ENCODE results near the gene POLA2. TPM values are rescaled to one million over a fixed set of nuclear protein-coding genes. Genes with fewer than 3 reads are reported as not detected.

The POLA2 gene
- total RNA-seq, 2 experiments from 2014 or later = 55.2 to 63.8 TPM

GRCh38 chr11:65295571-65296341 lies 34.0 kb downstream of the POLA2 start:
- Mint-ChIP-seq H3K27me3 (no peaks in the 10 kb centered on the region), H3K36me3 (ENCODE audit: low read depth) (peaks cover 40% of the 10 kb centered on the region), H3K4me1 (ENCODE audit: low read depth) (no peaks in the 10 kb centered on the region), H3K27ac (no peak overlapping the region), H3K9me3 (no peaks in the 10 kb centered on the region), H3K4me3 (no peak overlapping the region)
- POLR2A ChIA-PET = interaction anchor here (0.5 to 1.4 kb wide), 4 partner anchors 15 to 160 kb away, joined by 3 to 4 read pairs (median 3); no protein-coding TSS in a partner anchor
- TF ChIP-seq, protein P1, sequence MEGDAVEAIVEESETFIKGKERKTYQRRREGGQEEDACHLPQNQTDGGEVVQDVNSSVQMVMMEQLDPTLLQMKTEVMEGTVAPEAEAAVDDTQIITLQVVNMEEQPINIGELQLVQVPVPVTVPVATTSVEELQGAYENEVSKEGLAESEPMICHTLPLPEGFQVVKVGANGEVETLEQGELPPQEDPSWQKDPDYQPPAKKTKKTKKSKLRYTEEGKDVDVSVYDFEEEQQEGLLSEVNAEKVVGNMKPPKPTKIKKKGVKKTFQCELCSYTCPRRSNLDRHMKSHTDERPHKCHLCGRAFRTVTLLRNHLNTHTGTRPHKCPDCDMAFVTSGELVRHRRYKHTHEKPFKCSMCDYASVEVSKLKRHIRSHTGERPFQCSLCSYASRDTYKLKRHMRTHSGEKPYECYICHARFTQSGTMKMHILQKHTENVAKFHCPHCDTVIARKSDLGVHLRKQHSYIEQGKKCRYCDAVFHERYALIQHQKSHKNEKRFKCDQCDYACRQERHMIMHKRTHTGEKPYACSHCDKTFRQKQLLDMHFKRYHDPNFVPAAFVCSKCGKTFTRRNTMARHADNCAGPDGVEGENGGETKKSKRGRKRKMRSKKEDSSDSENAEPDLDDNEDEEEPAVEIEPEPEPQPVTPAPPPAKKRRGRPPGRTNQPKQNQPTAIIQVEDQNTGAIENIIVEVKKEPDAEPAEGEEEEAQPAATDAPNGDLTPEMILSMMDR (IDR thresholded peaks at IDR 0.05) = no peak
- DNase-seq (no peak), ATAC-seq (no peak)
- CTCF ChIA-PET = interaction anchor here (1.7 to 9.4 kb wide), 4 partner anchors 20 to 45 kb away, joined by 4 to 65 read pairs (median 9); partner anchors contain the start of gene CDC42EP2
- intact Hi-C loops (cut with micrococcal nuclease) = no loop called here

DNA sequence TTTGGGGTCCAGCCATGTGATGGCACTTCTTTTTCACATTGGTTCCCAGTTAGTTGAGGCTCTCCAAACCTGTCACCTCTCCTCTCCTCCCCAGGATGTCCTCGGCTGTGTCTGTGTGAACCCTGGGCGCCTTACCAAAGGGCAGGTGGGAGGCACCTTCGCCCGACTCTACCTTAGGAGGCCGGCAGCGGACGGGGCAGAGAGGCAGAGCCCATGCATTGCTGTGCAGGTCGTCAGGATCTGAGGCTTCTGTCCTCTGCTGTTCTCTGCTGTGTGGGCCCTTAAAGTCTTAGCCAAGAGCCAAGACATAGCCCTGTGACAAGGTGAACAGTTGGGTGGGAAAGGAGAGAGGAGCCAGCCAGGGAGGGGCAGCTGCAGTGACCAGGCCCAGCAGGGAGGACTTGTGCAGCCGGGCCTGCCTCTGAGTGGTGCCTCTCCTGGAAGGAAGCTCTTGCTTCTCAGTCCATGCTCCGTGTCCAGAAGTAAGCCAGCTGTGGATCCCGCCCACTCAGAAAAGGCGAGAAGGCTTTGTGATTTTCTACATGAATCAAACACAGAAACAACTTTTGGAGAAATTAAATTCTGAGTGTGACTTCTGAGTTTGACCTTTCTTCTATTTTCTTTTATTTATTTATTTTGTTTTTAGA lies 35.4 kb downstream of the POLA2 start:
- intact Hi-C loops (cut with micrococcal nuclease) = no loop called here
- CTCF ChIA-PET = interaction anchor here (1.3 to 9.4 kb wide), 4 partner anchors 17 to 47 kb away, joined by 3 to 65 read pairs (median 8); partner anchors contain the start of gene CDC42EP2
- H3K36me3 Mint-ChIP-seq (ENCODE audit: low read depth) = peaks cover 29% of the 10 kb centered on the region

DNA sequence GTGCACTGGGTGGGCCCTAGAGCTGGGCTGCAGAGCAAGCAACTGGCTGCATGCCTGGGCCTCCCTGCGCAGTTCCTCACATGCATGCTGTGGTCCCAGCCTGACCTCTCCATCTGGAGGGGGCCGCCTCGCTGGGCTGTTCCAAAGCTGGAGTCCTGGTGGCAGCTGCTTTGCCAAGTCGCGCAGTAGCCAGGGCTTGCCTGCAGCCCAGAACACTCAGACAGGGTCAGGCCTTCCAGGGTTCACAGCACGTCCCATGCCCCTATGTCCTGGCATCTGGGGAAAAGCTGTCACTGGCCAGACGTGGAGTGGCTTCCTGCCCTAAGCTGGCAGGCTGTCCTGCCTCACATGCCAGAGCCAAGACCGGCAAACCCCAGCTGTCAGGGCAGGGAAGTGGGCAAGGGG lies 36.4 kb downstream of the POLA2 start:
- DNase-seq = no peak
- TF ChIP-seq, protein P1 (IDR thresholded peaks at IDR 0.05) = no peak
- no peaks in the 10 kb centered on the region for H3K4me1 Mint-ChIP-seq (ENCODE audit: low read depth)
- H3K27me3 Mint-ChIP-seq = no peaks in the 10 kb centered on the region
- ATAC-seq = no peak
- H3K27ac Mint-ChIP-seq = no peak overlapping the region
- peaks cover 29% of the 10 kb centered on the region for H3K36me3 Mint-ChIP-seq (ENCODE audit: low read depth)
- ChIA-PET POLR2A (interaction anchor here (1.4 to 1.9 kb wide), 2 partner anchors 9 kb away, joined by 3 to 11 read pairs; no protein-coding TSS in a partner anchor), CTCF (interaction anchor here (1.3 to 3.6 kb wide), 2 partner anchors 18 to 31 kb away, joined by 3 to 13 read pairs; no protein-coding TSS in a partner anchor)
- intact Hi-C loops (cut with micrococcal nuclease) = no loop called here
- H3K4me3 Mint-ChIP-seq = no peak overlapping the region
- no peaks in the 10 kb centered on the region for H3K9me3 Mint-ChIP-seq

More for the DNA sequence above, 35.4 kb downstream of the POLA2 start:
- Mint-ChIP-seq H3K27me3 (no peaks in the 10 kb centered on the region), H3K4me3 (no peak overlapping the region), H3K4me1 (ENCODE audit: low read depth) (no peaks in the 10 kb centered on the region), H3K27ac (no peak overlapping the region), H3K9me3 (no peaks in the 10 kb centered on the region)
- POLR2A ChIA-PET = interaction anchor here (1.2 to 1.4 kb wide), 4 partner anchors 10 to 17 kb away, joined by 3 read pairs; no protein-coding TSS in a partner anchor
- DNase-seq = no peak
- TF ChIP-seq, protein P1 (IDR thresholded peaks at IDR 0.05) = no peak
- no peak for ATAC-seq

- intact Hi-C loops (cut with micrococcal nuclease) = no loop called here
- no peak overlapping the region for H3K4me3 Mint-ChIP-seq
- H3K36me3 Mint-ChIP-seq (ENCODE audit: low read depth) = peaks cover 26% of the 10 kb centered on the region
- H3K27ac Mint-ChIP-seq = no peak overlapping the region
- TF ChIP-seq, protein P1 (IDR thresholded peaks at IDR 0.05) = no peak
- ChIA-PET CTCF (interaction anchor here (1.3 to 3.6 kb wide), 2 partner anchors 18 to 31 kb away, joined by 3 to 13 read pairs; no protein-coding TSS in a partner anchor), POLR2A (interaction anchor here (1.3 to 1.9 kb wide), 4 partner anchors 8 to 37 kb away, joined by 3 to 11 read pairs (median 4); partner anchors contain the start of gene POLA2)
- no peaks in the 10 kb centered on the region for H3K9me3 Mint-ChIP-seq
- DNase-seq = no peak
- no peaks in the 10 kb centered on the region for H3K27me3 Mint-ChIP-seq
- H3K4me1 Mint-ChIP-seq (ENCODE audit: low read depth) = no peaks in the 10 kb centered on the region
- no peak for ATAC-seq
Observed at GRCh38 chr11:65298655-65299179, 37.0 kb downstream of the POLA2 start.
